ENCODE measurements around the gene OR6J1. TPM values are rescaled to one million over a fixed set of nuclear protein-coding genes. Genes with fewer than 3 reads are reported as not detected.

The OR6J1 gene
- total and polyA plus RNA-seq, 12 donors, result not detected

- no peak overlapping the region for H3K27ac ChIP-seq
- 92 to 96% (median 94%) methylated on average over 3 of the region's 3 CpGs for WGBS, 4 donors
- no peak for TF ChIP-seq CTCF (IDR thresholded peaks at IDR 0.05)
- no peak for TF ChIP-seq POLR2A (IDR thresholded peaks at IDR 0.05)
- no peaks in the 10 kb centered on the region for H3K36me3 ChIP-seq (replicated peaks in 1 of 2)
- no peaks in the 10 kb centered on the region for H3K27me3 ChIP-seq
- DNase-seq, result no peak
- H3K4me3 ChIP-seq, result no peak overlapping the region
- no peaks in the 10 kb centered on the region for H3K4me1 ChIP-seq (replicated peaks in 1 of 2)
- intact Hi-C loops (cut with DNase I), result no loop called here
- no peaks in the 10 kb centered on the region for H3K9me3 ChIP-seq (replicated peaks in 1 of 3)
These were observed 14.1 kb downstream of the OR6J1 start for GRCh38 chr14:22630066-22630465.

- TF ChIP-seq CTCF (IDR thresholded peaks at IDR 0.05) (no peak), POLR2A (IDR thresholded peaks at IDR 0.05) (no peak)
These were observed 14.8 kb downstream of the OR6J1 start for GRCh38 chr14:22629361-22629760.

GRCh38 chr14:22627506-22628263, 16.5 kb downstream of the OR6J1 start:
- no peak for DNase-seq
- no peak overlapping the region for H3K4me3 ChIP-seq
- no peaks in the 10 kb centered on the region for H3K27me3 ChIP-seq
- 74 to 92% (median 80%) methylated on average over 7 of the region's 7 CpGs for WGBS, 4 donors
- intact Hi-C loops (cut with DNase I), result no loop called here
- H3K9me3 ChIP-seq (replicated peaks in 1 of 3), result no peaks in the 10 kb centered on the region
- no peaks in the 10 kb centered on the region for H3K36me3 ChIP-seq (replicated peaks in 1 of 2)
- no peak overlapping the region for H3K27ac ChIP-seq
- peaks cover 0 to 5% of the 10 kb centered on the region in 2 donors for H3K4me1 ChIP-seq (replicated peaks in 1 of 2)
- TF ChIP-seq POLR2A (IDR thresholded peaks at IDR 0.05) (no peak), CTCF (IDR thresholded peaks at IDR 0.05) (no peak)

More at GRCh38 chr14:22629361-22629760, 14.8 kb downstream of the OR6J1 start:
- no peak for DNase-seq
- Histone ChIP-seq H3K9me3 (replicated peaks in 1 of 3) (no peaks in the 10 kb centered on the region), H3K4me1 (replicated peaks in 1 of 2) (no peaks in the 10 kb centered on the region), H3K27ac (no peak overlapping the region), H3K36me3 (replicated peaks in 1 of 2) (no peaks in the 10 kb centered on the region), H3K27me3 (no peaks in the 10 kb centered on the region), H3K4me3 (no peak overlapping the region)
- 57 to 66% (median 62%) methylated on average over 5 of the region's 5 CpGs for WGBS, 4 donors
- intact Hi-C loops (cut with DNase I), result no loop called here

GRCh38 chr14:22626590-22626989, 17.6 kb downstream of the OR6J1 start:
- H3K27ac ChIP-seq, result no peak overlapping the region
- no peak overlapping the region for H3K4me3 ChIP-seq
- 83 to 94% (median 88%) methylated on average over 6 of the region's 6 CpGs for WGBS, 4 donors
- H3K36me3 ChIP-seq (replicated peaks in 1 of 2), result no peaks in the 10 kb centered on the region
- peaks cover 0 to 5% of the 10 kb centered on the region in 2 donors for H3K4me1 ChIP-seq (replicated peaks in 1 of 2)
- intact Hi-C loops (cut with DNase I), result no loop called here
- TF ChIP-seq POLR2A (IDR thresholded peaks at IDR 0.05) (no peak), CTCF (IDR thresholded peaks at IDR 0.05) (no peak)
- DNase-seq, result no peak
- no peaks in the 10 kb centered on the region for H3K27me3 ChIP-seq
- no peaks in the 10 kb centered on the region for H3K9me3 ChIP-seq (replicated peaks in 1 of 3)
